Parathyroid adenoma (tissue), 2 donors: ENCODE data around the gene MATK.

Experiments
- H2AFZ ChIP-seq: fragments of 300-600 bp; sonication (generic); one replicate; pipeline ENCODE4 v1.7.0; 2017; ENCODE audit warnings: antibody characterized with exemption, mild to moderate bottlenecking
- H3K27ac ChIP-seq: fragments of 300-600 bp; sonication (generic); one replicate; pipeline ENCODE4 v1.7.0; 2017
- H3K27me3 ChIP-seq: fragments of 300-600 bp; sonication (generic); one replicate; pipeline ENCODE4 v1.7.0; 2017; ENCODE audit warnings: low read length; ENCODE audit not compliant: control insufficient read depth, insufficient read depth
- H3K36me3 ChIP-seq: fragments of 300-600 bp; sonication (generic); one replicate; pipeline ENCODE4 v1.7.0; 2017; ENCODE audit warnings: low read length; ENCODE audit not compliant: control insufficient read depth, insufficient read depth
- H3K4me1 ChIP-seq: fragments of 300-600 bp; sonication (generic); one replicate; pipeline ENCODE4 v1.7.0; 2017; ENCODE audit warnings: control low read depth
- H3K4me2 ChIP-seq: fragments of 300-600 bp; sonication (generic); one replicate; pipeline ENCODE4 v1.7.0; 2017; ENCODE audit warnings: low read length
- H3K4me3 ChIP-seq: fragments of 300-600 bp; sonication (generic); one replicate; pipeline ENCODE4 v1.7.0; 2017; ENCODE audit warnings: low read depth, low read length
- H3K79me2 ChIP-seq: fragments of 300-600 bp; sonication (generic); one replicate; pipeline ENCODE4 v1.7.0; 2017; ENCODE audit warnings: control low read depth
- H3K9ac ChIP-seq: fragments of 300-600 bp; sonication (generic); one replicate; pipeline ENCODE4 v1.7.0; 2017; ENCODE audit warnings: mild to moderate bottlenecking
- H3K9me3 ChIP-seq: fragments of 300-600 bp; sonication (generic); one replicate; pipeline ENCODE4 v1.7.0; 2017; ENCODE audit warnings: low read length; ENCODE audit not compliant: control insufficient read depth
- CTCF ChIP-seq: fragments of 300-600 bp; sonication (generic); IDR thresholded peaks from one replicate; pipeline ENCODE4 v1.7.0; 2017; ENCODE audit warnings: antibody characterized with exemption, mild to moderate bottlenecking
- donor health status: primary hyperparathyroidism.

MATK gene

DNA sequence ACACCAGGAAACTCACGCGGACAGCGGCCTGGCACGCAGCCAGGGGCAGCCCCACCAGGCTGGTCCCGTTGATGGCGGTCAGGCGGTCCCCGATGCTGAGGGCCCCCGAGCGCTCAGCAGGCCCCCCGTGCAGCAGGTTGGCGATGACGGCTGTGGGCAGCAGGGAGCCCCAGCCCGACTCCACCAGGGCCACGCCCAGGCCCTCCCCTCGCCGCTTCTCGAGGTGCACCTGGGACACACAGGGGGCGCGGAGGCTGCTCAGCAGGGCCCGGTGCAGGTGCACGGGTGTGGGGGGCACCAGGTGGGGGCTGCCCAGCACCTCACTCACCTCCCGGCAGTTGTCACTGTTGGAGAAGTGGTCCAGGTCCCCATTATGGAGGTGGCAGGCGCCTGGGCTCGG, 33.7 kb downstream of the MATK start:
- H3K36me3 ChIP-seq: no peaks in the 10 kb centered on the region
- TF ChIP-seq CTCF: no peak
- H3K4me2 ChIP-seq: no peak overlapping the region
- no peak overlapping the region for H3K27ac ChIP-seq
- no peaks in the 10 kb centered on the region for H3K4me1 ChIP-seq
- H3K27me3 ChIP-seq: no peaks in the 10 kb centered on the region
- no peak overlapping the region for H3K9ac ChIP-seq
- H3K4me3 ChIP-seq: no peak overlapping the region
- no peak overlapping the region for H2AFZ ChIP-seq
- no peaks in the 10 kb centered on the region for H3K9me3 ChIP-seq
- H3K79me2 ChIP-seq: no peaks in the 10 kb centered on the region

DNA sequence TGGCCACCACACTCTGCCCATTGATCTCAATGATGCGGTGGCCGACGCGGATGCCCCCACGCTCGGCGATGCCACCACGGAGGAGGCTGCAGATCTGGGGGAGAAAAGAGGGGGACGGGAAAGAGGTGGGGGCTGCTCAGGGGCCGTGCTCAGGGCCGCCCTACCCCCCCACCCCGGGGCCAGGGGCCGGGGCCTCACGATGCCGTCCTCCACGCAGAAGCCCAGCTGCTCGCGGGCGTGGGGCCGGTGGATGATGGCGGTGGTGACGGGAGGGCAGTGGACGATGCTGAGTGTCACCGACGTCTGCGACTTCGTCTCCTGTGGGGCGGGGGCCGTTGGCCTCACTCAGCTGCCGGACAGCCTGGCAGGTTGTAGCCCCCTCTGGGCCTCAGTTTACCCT, 34.9 kb downstream of the MATK start:
- TF ChIP-seq CTCF: no peak
- Histone ChIP-seq H3K9me3 (no peaks in the 10 kb centered on the region), H3K79me2 (no peaks in the 10 kb centered on the region), H3K27ac (no peak overlapping the region), H3K36me3 (no peaks in the 10 kb centered on the region), H3K4me3 (no peak overlapping the region), H3K4me1 (no peaks in the 10 kb centered on the region), H3K27me3 (no peaks in the 10 kb centered on the region), H2AFZ (no peak overlapping the region), H3K9ac (no peak overlapping the region), H3K4me2 (no peak overlapping the region)

- no peak overlapping the region for H3K27ac ChIP-seq
- H3K4me3 ChIP-seq: no peak overlapping the region
- no peaks in the 10 kb centered on the region for H3K4me1 ChIP-seq
- H3K4me2 ChIP-seq: no peak overlapping the region
- H3K79me2 ChIP-seq: no peaks in the 10 kb centered on the region
- no peaks in the 10 kb centered on the region for H3K27me3 ChIP-seq
- no peak overlapping the region for H2AFZ ChIP-seq
- no peaks in the 10 kb centered on the region for H3K36me3 ChIP-seq
- H3K9ac ChIP-seq: no peak overlapping the region
- no peaks in the 10 kb centered on the region for H3K9me3 ChIP-seq
- TF ChIP-seq CTCF: no peak
Observed at GRCh38 chr19:3750211-3750610, 36.0 kb downstream of the MATK start.

DNA sequence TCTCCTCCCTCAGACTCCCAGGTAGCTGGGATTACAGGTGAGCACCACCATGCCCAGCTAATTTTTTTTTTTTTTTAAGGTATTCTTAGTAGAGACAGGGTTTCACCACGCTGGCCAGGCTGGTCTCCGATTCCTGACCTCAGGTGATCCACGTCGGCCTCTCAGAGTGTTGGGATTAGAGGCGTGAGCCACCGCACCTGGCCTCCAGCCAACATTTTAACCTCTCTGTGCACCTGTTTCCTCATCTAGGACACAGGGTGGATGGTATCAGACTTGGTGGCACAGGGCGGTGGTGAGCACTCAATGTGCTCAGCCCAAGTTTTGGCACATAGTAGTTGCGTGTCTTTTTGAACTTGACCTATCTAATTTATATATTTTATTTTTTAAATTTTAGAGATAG, 37.2 kb downstream of the MATK start:
- no peaks in the 10 kb centered on the region for H3K79me2 ChIP-seq
- no peaks in the 10 kb centered on the region for H3K27me3 ChIP-seq
- no peak overlapping the region for H2AFZ ChIP-seq
- no peaks in the 10 kb centered on the region for H3K4me1 ChIP-seq
- H3K9ac ChIP-seq: no peak overlapping the region
- H3K4me3 ChIP-seq: no peak overlapping the region
- H3K4me2 ChIP-seq: no peak overlapping the region
- no peak for TF ChIP-seq CTCF
- no peaks in the 10 kb centered on the region for H3K9me3 ChIP-seq
- H3K36me3 ChIP-seq: no peaks in the 10 kb centered on the region
- H3K27ac ChIP-seq: no peak overlapping the region

DNA sequence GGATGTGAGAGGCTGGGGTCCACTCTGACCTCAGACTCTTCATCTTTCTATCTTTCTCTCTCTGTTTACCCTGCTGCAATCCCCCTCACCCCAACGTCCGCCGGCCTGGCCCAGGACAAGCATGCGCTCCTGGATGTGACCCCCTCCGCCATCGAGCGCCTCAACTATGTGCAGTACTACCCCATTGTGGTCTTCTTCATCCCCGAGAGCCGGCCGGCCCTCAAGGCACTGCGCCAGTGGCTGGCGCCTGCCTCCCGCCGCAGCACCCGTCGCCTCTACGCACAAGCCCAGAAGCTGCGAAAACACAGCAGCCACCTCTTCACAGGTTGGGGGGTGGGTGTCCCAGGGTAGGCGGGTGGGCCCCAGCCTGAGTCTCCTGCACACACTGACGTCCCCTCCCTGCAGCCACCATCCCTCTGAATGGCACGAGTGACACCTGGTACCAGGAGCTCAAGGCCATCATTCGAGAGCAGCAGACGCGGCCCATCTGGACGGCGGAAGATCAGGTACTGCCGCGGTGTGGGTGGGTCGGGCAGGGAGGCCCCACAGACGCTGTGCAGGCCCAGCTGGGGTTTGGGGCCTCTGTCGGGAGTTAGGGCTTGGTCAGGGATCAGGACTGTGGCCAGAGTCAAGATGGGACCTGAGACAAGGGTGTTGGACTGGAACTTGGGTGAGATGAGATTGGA, 39.7 kb downstream of the MATK start:
- Histone ChIP-seq H3K4me1 (no peaks in the 10 kb centered on the region), H3K9ac (no peak overlapping the region), H3K4me2 (no peak overlapping the region), H3K27me3 (no peaks in the 10 kb centered on the region), H3K36me3 (no peaks in the 10 kb centered on the region), H3K79me2 (no peaks in the 10 kb centered on the region), H3K4me3 (no peak overlapping the region), H3K27ac (no peak overlapping the region), H2AFZ (no peak overlapping the region), H3K9me3 (no peaks in the 10 kb centered on the region)
- TF ChIP-seq CTCF: no peak
